Superior temporal gyrus (tissue), 1 donor: Measurements from ENCODE around the gene USP17L19.
A peak's percentile ranks its signal among the peaks of the same experiment; 100 is the strongest.
"Not testable (repeated sequence)": the region's sequence is repeated elsewhere in the genome, so short reads cannot be mapped to it uniquely, and the experiment has no call there.

ENCODE experiments used
- DNase-seq: peaks from one replicate; pipeline ENCODE4 v3.0.0-alpha.2; 2016; ENCODE audit errors: extremely low spot score

Gene USP17L19

GRCh38 chr4:9253078-9253477, at the start of gene USP17L19:
Gene USP17L19 (plus strand): TSS chr4:9253378. CDS start chr4:9253378, 0 bp downstream.
- not testable (repeated sequence) for DNase-seq

- not testable (repeated sequence) for DNase-seq
Observed at GRCh38 chr4:9210357-9210756, 42.8 kb upstream of the USP17L19 start, which contains the start of gene USP17L10. Gene USP17L10 (plus strand): TSS chr4:9210657. CDS start chr4:9210657, 0 bp downstream.

GRCh38 chr4:9214701-9215100, 38.5 kb upstream of the USP17L19 start:
- DNase-seq, result not testable (repeated sequence)

GRCh38 chr4:9215105-9215504, 38.1 kb upstream of the USP17L19 start, which contains the start of gene USP17L11:
Gene USP17L11 (plus strand): TSS chr4:9215405. CDS start chr4:9215405, 0 bp downstream.
- not testable (repeated sequence) for DNase-seq

- not testable (repeated sequence) for DNase-seq
Observed at GRCh38 chr4:9219852-9220251, 33.3 kb upstream of the USP17L19 start, which contains the start of gene USP17L12. Gene USP17L12 (plus strand): TSS chr4:9220152. CDS start chr4:9220152, 0 bp downstream.

- DNase-seq, result not testable (repeated sequence)
Observed at GRCh38 chr4:9224596-9224995, 28.6 kb upstream of the USP17L19 start, which contains the start of gene USP17L13. Gene USP17L13 (plus strand): TSS chr4:9224896. CDS start chr4:9224896, 0 bp downstream.

- DNase-seq, result not testable (repeated sequence)
Observed at GRCh38 chr4:9230249-9230648, 22.9 kb upstream of the USP17L19 start.

- not testable (repeated sequence) for DNase-seq
Observed at GRCh38 chr4:9234085-9234484, 19.1 kb upstream of the USP17L19 start, which contains the start of gene USP17L15. Gene USP17L15 (plus strand): TSS chr4:9234385. CDS start chr4:9234385, 0 bp downstream.

GRCh38 chr4:9238461-9238860, 14.7 kb upstream of the USP17L19 start:
- not testable (repeated sequence) for DNase-seq

GRCh38 chr4:9243579-9243978, 9.6 kb upstream of the USP17L19 start, which contains the start of gene USP17L17:
Gene USP17L17 (plus strand): TSS chr4:9243879. CDS start chr4:9243879, 0 bp downstream.
- DNase-seq, result not testable (repeated sequence)

- DNase-seq, result peak; percentile 1
Observed at GRCh38 chr4:9247953-9248680, 5.1 kb upstream of the USP17L19 start, which contains the start of gene USP17L18. Gene USP17L18 (plus strand): TSS chr4:9248630. CDS start chr4:9248630, 0 bp downstream.

- not testable (repeated sequence) for DNase-seq
Observed at GRCh38 chr4:9257824-9258223, 4.6 kb downstream of the USP17L19 start, which contains the start of gene USP17L20. Gene USP17L20 (plus strand): TSS chr4:9258124. CDS start chr4:9258124, 0 bp downstream.

- DNase-seq, result not testable (repeated sequence)
Observed at GRCh38 chr4:9262572-9262971, 9.4 kb downstream of the USP17L19 start, which contains the start of gene USP17L21. Gene USP17L21 (plus strand): TSS chr4:9262872. CDS start chr4:9262872, 0 bp downstream.

GRCh38 chr4:9267319-9267718, 14.1 kb downstream of the USP17L19 start, which contains the start of gene USP17L22:
Gene USP17L22 (plus strand): TSS chr4:9267619. CDS start chr4:9267619, 0 bp downstream.
- DNase-seq, result not testable (repeated sequence)

GRCh38 chr4:9271719-9272118, 18.5 kb downstream of the USP17L19 start:
- not testable (repeated sequence) for DNase-seq
